IMR-90 (cell line): ENCODE measurements around the gene KLF7. TPM values are rescaled to one million over a fixed set of nuclear protein-coding genes. Genes with fewer than 3 reads are reported as not detected.

ENCODE experiments used
- ATAC-seq: fragments of 200-7000 bp; cut with Tn5 transposase; 2 replicates; pipeline ENCODE4 v1.9.1; 2020; ENCODE audit warnings: low read depth, mild to moderate bottlenecking, moderate library complexity
- BruUV-seq: library from RNA; stranded (reverse); fragments of 400-500 nt; replicated peaks from 2 replicates; lab custom pipeline; 2021; lab: Mats Ljungman, UMichigan
- CTCF ChIA-PET: fragments of 300-600 bp; formaldehyde crosslinking; extraction: SDS; loops from one replicate; lab custom pipeline; 2021; ENCODE audit warnings: antibody characterized with exemption; lab: Yijun Ruan, JAX
- POLR2A ChIA-PET: fragments of 300-600 bp; sonication (Branson Sonifier 250); formaldehyde crosslinking; loops from one replicate; lab custom pipeline; 2022; ENCODE audit warnings: antibody characterized with exemption; ENCODE audit not compliant: unreplicated experiment; lab: Charles Lee
- DNase-seq: peaks from one replicate; pipeline ENCODE4 v3.0.0; 2013
- H2AFZ ChIP-seq: replicated peaks from 2 replicates; pipeline ENCODE3; 2013; ENCODE audit warnings: low read length, mild to moderate bottlenecking; ENCODE audit not compliant: poor library complexity
- H2AK5ac ChIP-seq: 2 replicates; pipeline ENCODE4 v1.6.1; 2013; ENCODE audit warnings: low read depth, low read length, inconsistent platforms
- H2AK9ac ChIP-seq: replicated peaks from 2 replicates; pipeline ENCODE3; 2013; ENCODE audit warnings: mild to moderate bottlenecking, low read depth, low read length, moderate library complexity; ENCODE audit not compliant: poor library complexity
- H2BK120ac ChIP-seq: 2 replicates; pipeline ENCODE4 v1.6.1; 2013; ENCODE audit warnings: low read depth, low read length, inconsistent platforms
- H2BK15ac ChIP-seq: 3 replicates; pipeline ENCODE4 v1.6.1; 2013; ENCODE audit warnings: low read depth, low read length, inconsistent platforms
- H2BK20ac ChIP-seq: 2 replicates; pipeline ENCODE4 v1.6.1; 2013; ENCODE audit warnings: low read depth, mild to moderate bottlenecking, inconsistent platforms, low read length, moderate library complexity
- H2BK5ac ChIP-seq: 2 replicates; pipeline ENCODE4 v1.6.1; 2013; ENCODE audit warnings: mild to moderate bottlenecking, low read depth, low read length, inconsistent platforms; ENCODE audit not compliant: poor library complexity, severe bottlenecking
- H3K14ac ChIP-seq: replicated peaks from 2 replicates; pipeline ENCODE4 v1.6.1; 2013; ENCODE audit warnings: low read depth, low read length, inconsistent platforms
- H3K18ac ChIP-seq: 2 replicates; pipeline ENCODE4 v1.6.1; 2013; ENCODE audit warnings: low read depth, low read length, control low read depth
- H3K23ac ChIP-seq: 2 replicates; pipeline ENCODE4 v1.6.1; 2013; ENCODE audit warnings: low read depth, low read length, inconsistent platforms
- H3K27ac ChIP-seq: 2 replicates; pipeline ENCODE4 v1.5.1; 2013; ENCODE audit warnings: mild to moderate bottlenecking, control low read depth, low read length; ENCODE audit not compliant: insufficient read depth
- H3K27me3 ChIP-seq: 2 replicates; pipeline ENCODE4 v1.6.1; 2013; ENCODE audit warnings: low read length; ENCODE audit not compliant: control insufficient read depth, insufficient read depth
- H3K36me3 ChIP-seq: 2 replicates; pipeline ENCODE4 v1.6.1; 2013; ENCODE audit warnings: low read length, mixed read lengths; ENCODE audit not compliant: control insufficient read depth, insufficient read depth
- H3K4ac ChIP-seq: 2 replicates; pipeline ENCODE4 v1.6.1; 2013; ENCODE audit warnings: low read depth, low read length, inconsistent platforms
- H3K4me1 ChIP-seq: 2 replicates; pipeline ENCODE4 v1.6.1; 2013; ENCODE audit warnings: low read length, mixed read lengths; ENCODE audit not compliant: control insufficient read depth, insufficient read depth
- H3K4me2 ChIP-seq: 2 replicates; pipeline ENCODE4 v1.6.1; 2013; ENCODE audit warnings: low read depth, mild to moderate bottlenecking, control low read depth, low read length, moderate library complexity
- H3K4me3 ChIP-seq: 2 replicates; pipeline ENCODE4 v1.5.1; 2013; ENCODE audit warnings: low read depth, mild to moderate bottlenecking, control low read depth, low read length, moderate library complexity; ENCODE audit not compliant: insufficient read depth
- H3K56ac ChIP-seq: 2 replicates; pipeline ENCODE4 v1.6.1; 2013; ENCODE audit warnings: low read length, inconsistent platforms; ENCODE audit not compliant: insufficient read depth; ENCODE audit errors: extremely low read depth
- H3K79me1 ChIP-seq, 2 experiments: 2 replicates each; pipeline ENCODE4 v1.6.1; 2013; ENCODE audit warnings: low read length in 2 of 2, inconsistent platforms in 1 of 2, low read depth in 1 of 2
- H3K9ac ChIP-seq: 2 replicates; pipeline ENCODE4 v1.6.1; 2013; ENCODE audit warnings: low read depth, low read length, control low read depth
- H3K9me1 ChIP-seq: 2 replicates; pipeline ENCODE4 v1.6.1; 2013; ENCODE audit warnings: low read length, inconsistent platforms; ENCODE audit not compliant: insufficient read depth
- H3K9me3 ChIP-seq: 2 replicates; pipeline ENCODE4 v1.6.1; 2013; ENCODE audit warnings: low read length; ENCODE audit not compliant: control insufficient read depth, insufficient read depth
- H4K20me1 ChIP-seq: 2 replicates; pipeline ENCODE4 v1.6.1; 2013; ENCODE audit warnings: low read length, inconsistent platforms; ENCODE audit not compliant: insufficient read depth
- H4K5ac ChIP-seq: 2 replicates; pipeline ENCODE4 v1.6.1; 2013; ENCODE audit warnings: mild to moderate bottlenecking, low read depth, low read length, control low read depth
- H4K8ac ChIP-seq, 2 experiments: 2 replicates each; pipeline ENCODE4 v1.6.1; 2013; ENCODE audit warnings: low read depth in 2 of 2, low read length in 2 of 2, control low read depth in 1 of 2, inconsistent platforms in 1 of 2
- H4K91ac ChIP-seq: 2 replicates; pipeline ENCODE4 v1.6.1; 2013; ENCODE audit warnings: low read depth, low read length, inconsistent platforms; ENCODE audit not compliant: insufficient read depth
- CEBPB ChIP-seq: IDR thresholded peaks from 2 replicates; pipeline ENCODE4 v1.6.1; 2012; ENCODE audit warnings: low read depth, low read length, improper control_type of control experiment
- CHD1 ChIP-seq: IDR thresholded peaks from 2 replicates; pipeline ENCODE4 v1.6.1; 2012; ENCODE audit warnings: low read depth, low read length, improper control_type of control experiment
- CTCF ChIP-seq: conservative IDR thresholded peaks from 2 replicates; pipeline ENCODE4 v1.5.1; 2012; ENCODE audit warnings: mild to moderate bottlenecking, low read depth, low read length, improper control_type of control experiment
- ELK1 ChIP-seq: fragments of 150-350 bp; IDR thresholded peaks from 2 replicates; pipeline ENCODE4 v1.6.1; 2016; ENCODE audit warnings: low read depth, mild to moderate bottlenecking, low read length, moderate library complexity, borderline replicate concordance
- FOS ChIP-seq: fragments of 150-350 bp; IDR thresholded peaks from 2 replicates; pipeline ENCODE4 v1.6.1; 2016; ENCODE audit warnings: low read depth, low read length
- MAFK ChIP-seq: IDR thresholded peaks from 2 replicates; pipeline ENCODE4 v1.6.1; 2012; ENCODE audit warnings: low read depth, low read length, improper control_type of control experiment
- POLR2A ChIP-seq: IDR thresholded peaks from 2 replicates; pipeline ENCODE4 v1.6.1; 2012; ENCODE audit warnings: mild to moderate bottlenecking, low read depth, low read length
- RCOR1 ChIP-seq: IDR thresholded peaks from 2 replicates; pipeline ENCODE4 v1.6.1; 2012; ENCODE audit warnings: mild to moderate bottlenecking, low read length, improper control_type of control experiment; ENCODE audit not compliant: insufficient replicate concordance
- WGBS, 2 experiments: methylation state at CpG; one replicate each; pipeline versions ENCODE4 v1.1.5 to v1.1.7; 2013; ENCODE audit warnings: missing lambda C conversion rate in 2 of 2; ENCODE audit not compliant: insufficient read length in 1 of 2; ENCODE audit errors: extremely low coverage in 2 of 2; 5-methylcytosine and 5-hydroxymethylcytosine counted together
- dilution Hi-C: fragments of 300-500 bp; cut with HindIII; formaldehyde crosslinking; loops from one replicate; pipeline ENCODE4 v1.14.3; 2018; ENCODE audit warnings: low sequenced_read_pairs; ENCODE audit not compliant: unreplicated experiment
- in situ Hi-C: fragments of 300-500 bp; cut with MboI; formaldehyde crosslinking; loops from 3 replicates; pipeline ENCODE4 v1.14.3; 2019; ENCODE audit warnings: low sequenced_read_pairs, inconsistent platforms, mixed read lengths
- intact Hi-C: fragments of 100-400 bp; cut with micrococcal nuclease; formaldehyde crosslinking; loops from 2 replicates; pipeline ENCODE4 v1.10.0; 2022
- polyA plus RNA-seq, 3 experiments: library from polyadenylated mRNA; depleted of rRNA; stranded (reverse); fragments of >200 nt; gene quantifications; 2 replicates each; pipeline ENCODE4 v1.2.3, GENCODE V29; 2012; ENCODE audit warnings: low replicate concordance in 1 of 3
- total RNA-seq: library from RNA; depleted of rRNA; stranded (reverse); fragments of >200 nt; gene quantifications from 2 replicates; pipeline ENCODE4 v1.2.3, GENCODE V29; 2012

The KLF7 gene
- total and polyA plus RNA-seq, 2 of the 4 experiments (the other 2 are of a cell fraction) = 23.1 to 28.5 TPM

- intact Hi-C loops = no loop called here
- Histone ChIP-seq H3K27me3 (no peaks in the 10 kb centered on the region), H3K36me3 (no peaks in the 10 kb centered on the region), H3K14ac (no peak overlapping the region), H2BK20ac (no peak overlapping the region; the same call in 1 of the 2 replicates), H4K91ac (no peak overlapping the region), H3K4me3 (no peak overlapping the region), H2AFZ (no peak overlapping the region), H3K79me1 (no peaks in the 10 kb centered on the region), H4K8ac (no peak overlapping the region), H3K23ac (no peak overlapping the region), H3K9me3 (no peaks in the 10 kb centered on the region), H4K20me1 (no peaks in the 10 kb centered on the region), H4K5ac (no peak overlapping the region), H2AK5ac (no peak overlapping the region), H2AK9ac (no peak overlapping the region), H2BK120ac (no peak overlapping the region), H3K4me2 (no peak overlapping the region), H3K9ac (no peak overlapping the region), H2BK5ac (no peak overlapping the region), H3K4me1 (peaks cover 2% of the 10 kb centered on the region), H3K9me1 (peaks cover 2% of the 10 kb centered on the region; the same call in 1 of the 2 replicates), H2BK15ac (no peak overlapping the region), H3K27ac (no peak overlapping the region), H3K4ac (no peak overlapping the region), H3K18ac (no peak overlapping the region), H3K56ac (no peak overlapping the region)
- WGBS, 2 experiments = no CpG with 5 or more reads among the region's 1 CpG
- TF ChIP-seq CHD1 (no peak), RCOR1 (no peak), FOS (no peak), MAFK (no peak), POLR2A (no peak), ELK1 (no peak), CTCF (no peak), CEBPB (no peak)
- ChIA-PET CTCF (no interaction called here), POLR2A (no interaction called here)
- no peak for DNase-seq
- dilution Hi-C loops = no loop called here
- ATAC-seq = no peak
- in situ Hi-C loops = no loop called here
- no TSS peak for BruUV-seq
These were observed 122.9 kb downstream of the KLF7 start for GRCh38 chr2:207042841-207043240.
